Kidney (tissue), 14 donors: Measurements from ENCODE around the gene ASL. TPM values are rescaled to one million over a fixed set of nuclear protein-coding genes. Genes with fewer than 3 reads are reported as not detected.
"Not testable (repeated sequence)": the region's sequence is repeated elsewhere in the genome, so short reads cannot be mapped to it uniquely, and the experiment has no call there.

Experiments used
- DNase-seq, 5 donors: peaks; one replicate each; pipeline ENCODE4 v3.0.0-alpha.2; 2013 to 2020
- FAIRE-seq: peaks from 2 replicates; lab custom pipeline; 2012; peaks lifted over from hg19 to GRCh38; lab: Jason Lieb, UNC
- H3K27ac ChIP-seq, 2 donors: one replicate each; pipeline ENCODE4 v1.7.0; 2013; ENCODE audit warnings: low read depth in 2 of 2, low read length in 2 of 2, inconsistent platforms in 1 of 2
- H3K27me3 ChIP-seq: one replicate; pipeline ENCODE4 v1.7.1; 2013; ENCODE audit warnings: low read length, inconsistent platforms; ENCODE audit not compliant: control insufficient read depth, insufficient read depth
- H3K36me3 ChIP-seq, 3 donors: one replicate each; pipeline versions ENCODE4 v1.7.0 to v1.7.1; 2013; ENCODE audit warnings: low read length in 3 of 3, control low read depth in 1 of 3, inconsistent platforms in 1 of 3; ENCODE audit not compliant: insufficient read depth in 3 of 3, control insufficient read depth in 2 of 3
- H3K4me1 ChIP-seq, 3 donors: one replicate each; pipeline versions ENCODE4 v1.7.0 to v1.7.1; 2013; ENCODE audit warnings: low read length in 3 of 3, inconsistent platforms in 1 of 3, low read depth in 1 of 3; ENCODE audit not compliant: control insufficient read depth in 2 of 3, insufficient read depth in 2 of 3
- H3K4me3 ChIP-seq, 3 donors: one replicate each; pipeline versions ENCODE4 v1.7.0 to v1.8.1; 2013; ENCODE audit warnings: low read length in 3 of 3, control low read depth in 1 of 3, inconsistent platforms in 1 of 3
- H3K9ac ChIP-seq, 3 donors: one replicate each; pipeline versions ENCODE4 v1.7.0 to v1.7.1; 2013; ENCODE audit warnings: low read length in 3 of 3, control low read depth in 1 of 3, inconsistent platforms in 1 of 3
- H3K9me3 ChIP-seq, 3 donors: one replicate each; pipeline versions ENCODE4 v1.7.0 to v1.7.1; 2013; ENCODE audit warnings: low read length in 3 of 3, control low read depth in 1 of 3, inconsistent platforms in 1 of 3; ENCODE audit not compliant: control insufficient read depth in 2 of 3, insufficient read depth in 1 of 3
- CTCF ChIP-seq: IDR thresholded peaks from 3 replicates; pipeline ENCODE4 v1.5.1; 2012; ENCODE audit warnings: mild to moderate bottlenecking, moderate library complexity, borderline replicate concordance; ENCODE audit not compliant: insufficient read depth; ENCODE audit errors: extremely low read depth
- intact Hi-C: fragments of 100-400 bp; cut with DNase I; formaldehyde crosslinking; loops from one replicate; pipeline ENCODE4 v1.11.1; 2022
- polyA plus RNA-seq: library from polyadenylated mRNA; stranded (reverse); fragments of 350-450 nt; fragmentation: Illumina TruSeq; extraction: RNeasy Lipid Tissue Mini Kit (QIAGEN cat#74804); gene quantifications from one replicate; pipeline ENCODE4 v1.2.3, GENCODE V29; 2014; ENCODE audit warnings: low read depth, low replicate concordance; ENCODE audit not compliant: insufficient read depth
- total RNA-seq: library from RNA; stranded (reverse); fragmentation: NEBNext Ultra II Directional; extraction: Animal tissue kit (Norgen Biotek cat#: 25700); gene quantifications from one replicate; pipeline ENCODE4 v1.2.1, GENCODE V29; 2021
- donor health status: control.
- donor health status: control.
- donor health status: control.
- donor health status: control.
- donor health status: control.
- donor health status: DM: yes; HTN: yes; CAD: no.
- donor health status: Normal renal cell carcinoma (clear cell type).

Gene ASL
- total and polyA plus RNA-seq, 2 donors from 2014 or later: 57.2 to 111 TPM

DNA sequence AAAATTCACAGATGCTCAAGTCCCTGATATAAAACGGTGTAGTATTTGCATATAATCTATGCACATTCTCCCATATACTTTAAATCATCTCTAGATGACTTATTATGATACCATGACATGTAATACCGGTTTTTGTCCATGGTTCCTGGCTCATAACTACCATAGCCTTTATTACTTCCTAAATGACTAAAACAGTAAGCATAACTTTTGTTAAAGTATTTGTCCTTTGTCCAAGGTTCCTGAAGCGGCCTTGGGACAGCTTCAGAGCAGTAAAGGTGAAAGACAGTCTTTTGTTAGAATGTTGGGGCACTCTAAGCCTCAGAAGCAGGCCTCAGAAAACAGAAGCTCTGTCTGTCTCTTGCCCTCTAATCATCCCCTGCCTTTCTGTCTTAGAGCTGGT lies 43.0 kb downstream of the ASL start:
- H3K27ac ChIP-seq: no peak overlapping the region
- no peaks in the 10 kb centered on the region for H3K9me3 ChIP-seq
- no peak for TF ChIP-seq CTCF
- no peak overlapping the region for H3K4me3 ChIP-seq
- no peak for DNase-seq
- no peaks in the 10 kb centered on the region for H3K27me3 ChIP-seq
- intact Hi-C loops: no loop called here
- peaks cover 0 to 13% (median 2%) of the 10 kb centered on the region in 3 donors for H3K4me1 ChIP-seq
- FAIRE-seq: no peak
- no peak overlapping the region for H3K9ac ChIP-seq
- H3K36me3 ChIP-seq: peaks cover 0 to 3% (median 0%) of the 10 kb centered on the region in 3 donors

DNA sequence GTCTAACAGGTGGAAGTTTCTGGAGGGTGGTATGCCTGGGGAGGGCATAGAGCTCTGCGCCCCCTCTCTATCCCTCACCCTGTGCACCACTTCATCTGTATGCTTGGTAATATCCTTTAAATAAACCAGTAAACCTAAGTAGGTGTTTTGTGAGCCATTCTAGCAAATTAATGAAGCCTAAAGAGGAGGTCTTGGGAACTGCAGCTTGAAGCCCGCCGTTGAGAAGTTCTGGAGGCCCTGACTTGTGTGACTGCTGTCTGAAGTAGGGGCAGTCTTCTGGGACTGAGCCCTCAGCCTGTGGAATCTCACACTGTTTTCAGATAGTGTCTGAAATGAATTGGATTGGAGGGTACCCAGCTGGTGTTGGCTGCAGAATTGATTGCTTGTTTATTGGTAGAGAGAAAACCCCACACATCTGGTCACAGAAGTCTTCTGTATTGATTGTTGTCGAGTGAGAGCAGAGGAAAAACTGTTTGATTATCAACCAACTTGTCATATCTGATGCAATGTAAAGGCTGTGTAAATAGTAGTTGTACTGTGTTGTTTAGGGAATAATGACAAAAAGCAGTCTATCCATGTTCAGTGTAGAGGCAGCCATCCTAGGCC lies 43.7 kb downstream of the ASL start:
- intact Hi-C loops: no loop called here
- no peak overlapping the region for H3K4me3 ChIP-seq
- peaks cover 0 to 13% (median 2%) of the 10 kb centered on the region in 3 donors for H3K4me1 ChIP-seq
- no peak overlapping the region for H3K27ac ChIP-seq
- DNase-seq (peak in 3 of 5 donors; percentile 17 to 52 (median 50)), FAIRE-seq (no peak)
- no peaks in the 10 kb centered on the region for H3K9me3 ChIP-seq
- no peak overlapping the region for H3K9ac ChIP-seq
- no peak for TF ChIP-seq CTCF
- peaks cover 0 to 3% (median 0%) of the 10 kb centered on the region in 3 donors for H3K36me3 ChIP-seq
- no peaks in the 10 kb centered on the region for H3K27me3 ChIP-seq

- H3K36me3 ChIP-seq: peaks cover 0 to 3% (median 0%) of the 10 kb centered on the region in 3 donors
- intact Hi-C loops: no loop called here
- H3K9ac ChIP-seq: no peak overlapping the region
- TF ChIP-seq CTCF: no peak
- H3K4me3 ChIP-seq: no peak overlapping the region
- peaks cover 0 to 8% (median 4%) of the 10 kb centered on the region in 3 donors for H3K4me1 ChIP-seq
- no peak overlapping the region for H3K27ac ChIP-seq
- H3K9me3 ChIP-seq: no peaks in the 10 kb centered on the region
- no peaks in the 10 kb centered on the region for H3K27me3 ChIP-seq
- DNase-seq (no peak), FAIRE-seq (no peak)
Measured at GRCh38 chr7:66123175-66123528, 47.5 kb downstream of the ASL start.

- H3K4me1 ChIP-seq, DNase-seq, H3K27me3 ChIP-seq, H3K36me3 ChIP-seq, H3K4me3 ChIP-seq, intact Hi-C loops, H3K27ac ChIP-seq, H3K9ac ChIP-seq, H3K9me3 ChIP-seq, FAIRE-seq: not testable (repeated sequence)
Measured at GRCh38 chr7:66124569-66124861, 48.9 kb downstream of the ASL start.
